Activated CD4-positive, alpha-beta T cell treated with anti-CD3 and anti-CD28 coated beads, Interleukin-2, Interleukin-4, amounts not matched to agents 100 ng/mL and 50 ng/mL, durations not matched to agents 16 hours and 8 hours (primary cell): Measurements from ENCODE around the gene CHST15.

Experiments
- DNase-seq: peaks from one replicate; pipeline ENCODE4 v3.0.0-alpha.2; 2020; ENCODE audit warnings: low spot score

CHST15 gene

DNA sequence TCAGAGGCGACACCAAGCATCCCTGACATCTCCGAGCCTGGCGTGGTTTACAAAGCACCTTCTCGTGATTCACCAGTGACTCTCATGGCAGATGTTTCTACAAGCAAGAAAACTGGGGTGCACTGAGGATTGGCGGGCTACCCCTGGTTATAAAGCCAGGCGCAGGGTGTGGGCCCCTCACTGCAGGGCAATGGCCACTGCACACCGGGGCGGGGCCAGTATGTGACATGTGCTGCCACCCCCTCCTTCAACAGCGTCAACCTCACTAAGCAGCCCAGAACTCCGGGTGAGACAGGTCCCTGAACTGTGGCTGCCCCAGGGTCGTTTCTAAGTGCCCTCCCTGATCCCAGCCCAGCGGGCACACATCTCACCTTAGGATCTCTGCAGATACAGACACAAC, 63.8 kb downstream of the CHST15 start:
- DNase-seq: no peak

DNA sequence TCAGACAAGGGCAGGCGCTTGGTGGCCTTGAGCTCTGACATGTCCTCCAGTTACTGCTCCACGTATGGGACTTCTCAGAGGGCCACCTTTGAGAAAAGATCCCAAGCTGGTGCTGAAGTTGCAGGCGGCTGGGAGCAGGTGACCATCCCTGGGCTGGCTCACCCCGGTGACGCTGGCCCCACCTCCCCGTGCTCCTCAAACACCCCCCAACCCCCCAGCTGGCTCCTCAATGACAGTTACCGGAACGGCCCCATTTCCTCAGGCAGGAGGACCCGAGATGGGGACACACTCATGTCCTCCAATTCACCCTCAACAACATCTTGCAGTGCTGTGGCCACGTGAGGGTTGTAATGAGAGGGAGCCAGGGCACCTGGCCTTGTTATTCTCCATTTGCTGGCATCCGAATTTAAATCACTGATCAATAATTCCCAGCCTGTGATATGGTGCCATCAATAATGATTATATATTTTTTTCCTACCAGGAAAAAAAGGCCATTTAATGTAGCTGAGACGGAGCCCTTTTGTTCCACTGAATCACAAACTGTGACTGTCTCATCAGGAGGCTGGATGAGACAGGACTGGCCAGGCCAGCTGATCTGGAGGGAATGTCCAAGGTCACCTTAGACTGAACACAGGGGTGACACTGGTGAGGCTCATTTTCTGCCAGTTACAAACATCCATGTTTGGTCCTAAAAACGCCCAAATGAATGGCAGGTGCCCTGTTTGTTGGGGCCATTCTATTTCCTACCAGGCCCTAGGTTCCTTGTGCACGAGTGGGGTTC, 64.5 kb downstream of the CHST15 start:
- no peak for DNase-seq

DNA sequence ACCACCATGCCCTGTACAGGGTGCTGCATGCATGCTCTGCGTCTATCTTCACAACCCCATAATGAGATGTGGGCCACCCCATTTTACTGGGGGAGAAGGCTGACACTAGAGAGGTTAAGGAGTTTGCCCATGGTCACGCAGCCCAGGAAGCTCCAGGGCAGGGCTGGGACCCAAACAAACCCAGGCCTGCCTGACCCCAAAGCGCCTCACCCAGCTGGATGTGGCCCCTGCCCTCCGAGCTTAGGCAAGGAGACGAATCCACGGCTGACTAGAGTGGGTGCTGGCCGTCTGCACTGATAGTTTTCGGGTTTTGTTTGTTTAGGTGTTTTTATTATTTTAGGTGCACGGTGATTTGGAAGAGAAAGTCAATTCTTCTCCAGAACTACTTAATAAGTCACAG, 65.7 kb downstream of the CHST15 start:
- no peak for DNase-seq

DNA sequence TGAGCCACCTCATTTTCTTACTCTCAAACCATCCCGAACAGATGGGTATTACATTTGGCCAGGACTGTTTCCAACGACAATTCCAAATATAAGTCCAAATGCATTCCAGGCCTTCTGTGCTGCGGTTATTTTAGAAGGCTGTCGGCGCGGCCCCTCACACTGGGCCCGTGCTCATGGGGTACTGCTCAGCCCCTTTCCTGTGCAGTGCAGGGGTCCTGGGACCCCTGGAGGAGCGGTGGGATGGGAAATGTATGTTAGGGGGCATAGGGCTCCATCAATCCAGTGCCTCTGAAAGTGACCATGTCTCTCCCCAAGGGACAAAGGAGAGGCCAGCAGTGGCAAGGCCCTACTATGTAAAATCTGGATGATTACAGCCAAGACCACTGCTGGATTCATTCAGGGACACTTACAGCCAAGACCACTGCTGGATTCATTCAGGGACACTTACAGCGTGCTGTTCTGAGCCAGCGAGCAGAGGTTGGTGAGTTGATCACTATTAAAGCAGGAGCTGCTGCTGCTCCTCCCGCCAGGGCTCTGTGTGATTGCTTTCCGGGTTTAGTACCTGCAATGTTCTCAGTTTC, 66.3 kb downstream of the CHST15 start:
- no peak for DNase-seq

DNA sequence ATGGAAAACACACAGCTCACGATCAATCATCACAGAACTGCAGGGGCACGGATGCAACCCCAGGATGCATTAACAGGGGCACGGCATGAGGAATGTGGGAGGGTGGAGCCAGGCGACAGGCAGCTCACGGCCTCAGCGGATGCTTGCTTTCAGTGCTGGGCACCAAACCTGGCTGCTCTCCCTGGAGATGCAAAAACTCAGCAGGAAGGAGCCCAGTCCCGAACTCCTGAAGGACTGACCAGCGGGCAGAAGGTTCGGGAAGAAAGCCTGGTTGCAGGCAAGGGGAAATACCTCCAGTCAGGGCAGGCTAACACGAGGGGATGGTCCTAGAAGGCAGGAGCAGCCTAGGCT, 66.8 kb downstream of the CHST15 start:
- DNase-seq: no peak

DNA sequence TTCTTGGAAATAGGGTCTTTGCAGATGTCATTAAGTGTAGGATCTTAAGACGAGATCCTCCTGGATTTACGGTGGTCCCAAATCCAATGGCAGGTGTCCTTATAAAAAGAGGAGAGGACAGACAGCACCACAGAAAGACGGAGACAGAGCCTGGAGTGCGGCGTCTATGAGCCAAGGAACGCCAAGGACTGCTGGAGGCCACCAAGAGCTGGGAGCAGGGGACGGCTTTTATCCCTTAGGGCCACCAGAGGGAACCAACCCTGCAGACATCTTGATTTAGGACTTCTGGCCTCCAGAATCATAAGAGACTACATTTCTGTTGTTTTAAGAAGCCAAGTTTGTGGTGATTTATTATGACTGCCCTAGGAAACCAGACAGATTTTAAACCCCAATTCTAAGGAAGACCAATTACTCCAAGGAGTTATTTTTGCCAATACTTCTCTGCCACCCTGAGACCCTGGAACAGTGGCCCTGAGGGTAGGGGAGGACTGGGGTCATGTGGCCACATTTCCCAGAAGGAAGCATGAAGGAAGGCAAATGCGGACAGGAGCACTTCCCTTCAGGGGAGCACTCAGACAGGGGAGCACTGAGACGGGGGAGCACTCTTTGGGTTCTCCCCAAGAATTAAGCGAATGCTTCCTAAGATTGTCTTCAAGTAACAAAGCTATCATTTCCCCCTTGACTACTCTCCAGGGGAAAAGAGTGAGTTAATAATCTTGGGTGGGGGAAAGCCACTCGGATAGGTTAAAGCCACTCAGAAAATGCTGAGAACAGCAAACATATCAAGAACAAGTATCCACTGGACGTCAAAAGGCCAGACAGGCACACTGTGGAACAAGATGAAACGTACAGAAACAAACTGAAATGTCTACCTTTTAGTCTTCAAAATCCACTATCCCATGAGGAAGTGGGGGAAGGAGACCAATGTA, 67.5 kb downstream of the CHST15 start:
- no peak for DNase-seq

DNA sequence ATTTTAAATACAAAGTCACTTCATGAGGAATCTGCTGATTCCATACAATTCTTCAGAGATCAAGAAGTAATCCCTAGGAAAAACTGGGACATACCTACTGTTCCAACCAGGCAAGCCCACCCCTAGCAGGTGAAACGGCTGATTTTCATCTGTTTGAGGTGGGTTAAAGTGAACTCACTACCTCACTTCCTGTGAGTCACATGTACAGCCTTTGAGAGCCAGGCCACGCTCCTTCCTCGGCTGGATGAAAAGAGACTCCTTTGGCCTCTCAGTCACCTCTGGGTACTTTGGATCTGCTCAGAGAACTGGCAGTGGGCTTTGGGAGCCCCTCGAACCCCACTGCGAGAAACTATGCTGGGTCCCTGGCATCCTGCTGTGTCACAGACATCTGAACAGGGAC, 68.2 kb downstream of the CHST15 start:
- no peak for DNase-seq

DNA sequence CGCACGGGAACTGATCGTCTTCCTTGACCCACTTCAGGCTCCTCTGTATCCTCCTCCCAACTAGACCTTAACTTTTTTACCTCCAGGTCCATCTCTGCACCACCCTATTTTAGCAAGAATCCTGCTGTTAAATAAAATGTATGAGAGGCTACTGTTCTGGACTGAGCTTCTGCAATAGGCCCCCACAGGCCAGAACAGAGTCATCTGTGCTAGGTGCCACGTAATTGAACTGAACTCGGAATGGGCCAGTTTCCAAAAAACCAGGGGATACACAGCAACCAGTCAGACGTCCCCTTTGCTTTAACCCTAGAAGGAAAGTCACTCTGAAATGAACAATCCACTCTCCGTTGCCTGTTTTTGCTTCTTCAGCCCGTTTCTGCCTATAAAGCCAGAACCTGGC, 71.3 kb downstream of the CHST15 start:
- no peak for DNase-seq

DNA sequence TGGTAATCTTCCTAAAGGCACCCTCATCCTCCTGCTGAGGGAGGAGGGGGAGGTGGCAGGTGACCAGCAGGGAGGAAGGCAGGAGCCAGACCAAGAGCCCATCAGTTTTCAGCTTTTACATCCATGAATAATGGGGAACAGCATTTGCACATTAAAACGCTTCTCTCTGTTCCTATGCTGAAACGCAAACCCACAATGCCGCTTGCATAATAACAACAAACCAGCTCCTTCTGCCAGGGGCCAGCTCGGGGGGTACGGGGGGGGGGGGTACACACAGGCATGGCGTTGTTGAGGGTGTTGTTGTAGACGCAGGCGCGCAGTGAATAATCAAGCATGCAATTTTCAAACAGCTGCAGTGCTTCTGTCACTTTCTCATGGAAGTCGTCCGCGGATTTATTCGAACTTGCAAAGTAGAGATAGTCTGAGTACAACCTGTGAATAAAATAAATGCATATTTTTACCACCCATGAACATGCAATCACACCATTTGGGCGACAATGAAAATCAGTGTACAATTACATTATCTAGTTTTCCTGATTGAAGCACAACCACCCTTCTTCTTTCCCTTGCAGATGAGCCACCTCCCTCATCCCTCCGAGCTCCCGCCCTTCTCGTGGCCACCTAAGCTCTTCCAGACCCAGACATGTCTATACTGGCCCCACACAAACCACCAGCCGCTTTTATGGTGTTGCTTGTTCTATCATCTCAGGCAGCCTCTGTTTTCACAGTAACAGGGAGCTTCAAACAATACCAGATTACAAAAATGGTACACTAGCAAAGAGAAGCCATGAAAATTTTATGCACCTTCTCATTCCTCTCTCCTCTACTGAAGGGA, 72.2 kb downstream of the CHST15 start:
- DNase-seq: no peak

DNA sequence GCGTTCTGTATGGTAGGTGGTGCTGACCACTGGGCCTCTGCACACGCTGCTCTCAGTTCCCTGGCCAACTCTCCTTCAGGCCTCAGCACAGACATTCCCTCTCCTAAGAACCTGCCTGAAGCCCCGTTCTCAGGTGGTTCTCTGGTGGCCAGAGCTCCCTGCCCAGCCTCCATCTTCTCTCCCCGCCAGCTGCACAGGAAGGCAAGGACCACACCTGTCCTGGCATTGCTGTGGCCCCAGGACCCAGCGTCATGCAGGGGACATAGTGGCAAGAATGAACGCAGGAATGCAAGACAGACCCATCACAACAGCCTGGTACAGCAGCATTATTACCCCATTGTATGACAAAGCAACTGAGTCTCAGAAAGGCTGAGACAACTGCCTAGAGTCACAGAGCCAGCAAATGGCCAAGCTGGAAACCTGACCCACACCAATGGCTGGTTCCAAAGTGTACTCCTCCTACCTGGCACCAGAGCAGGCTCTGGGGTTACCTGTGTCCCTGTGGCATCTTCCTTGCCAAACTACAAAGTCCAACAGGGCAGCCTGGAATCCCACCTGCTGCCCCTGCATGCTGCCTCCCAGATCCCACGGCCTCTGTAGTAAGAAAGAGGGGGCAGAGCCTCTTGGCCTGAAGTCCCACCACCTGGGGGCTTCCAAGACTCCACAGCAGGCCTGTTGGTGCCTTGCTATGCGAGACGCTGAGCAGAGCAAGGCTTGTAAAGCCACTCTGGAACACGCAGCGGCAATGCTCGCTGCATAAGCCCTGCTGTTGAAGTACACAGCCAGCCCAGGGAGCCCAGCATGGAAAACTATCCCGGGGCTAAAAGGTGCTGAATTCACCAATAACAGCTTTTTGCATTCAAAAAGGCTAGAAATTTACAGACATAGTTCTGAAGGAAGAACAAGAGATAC, 73.3 kb downstream of the CHST15 start:
- DNase-seq: no peak

DNA sequence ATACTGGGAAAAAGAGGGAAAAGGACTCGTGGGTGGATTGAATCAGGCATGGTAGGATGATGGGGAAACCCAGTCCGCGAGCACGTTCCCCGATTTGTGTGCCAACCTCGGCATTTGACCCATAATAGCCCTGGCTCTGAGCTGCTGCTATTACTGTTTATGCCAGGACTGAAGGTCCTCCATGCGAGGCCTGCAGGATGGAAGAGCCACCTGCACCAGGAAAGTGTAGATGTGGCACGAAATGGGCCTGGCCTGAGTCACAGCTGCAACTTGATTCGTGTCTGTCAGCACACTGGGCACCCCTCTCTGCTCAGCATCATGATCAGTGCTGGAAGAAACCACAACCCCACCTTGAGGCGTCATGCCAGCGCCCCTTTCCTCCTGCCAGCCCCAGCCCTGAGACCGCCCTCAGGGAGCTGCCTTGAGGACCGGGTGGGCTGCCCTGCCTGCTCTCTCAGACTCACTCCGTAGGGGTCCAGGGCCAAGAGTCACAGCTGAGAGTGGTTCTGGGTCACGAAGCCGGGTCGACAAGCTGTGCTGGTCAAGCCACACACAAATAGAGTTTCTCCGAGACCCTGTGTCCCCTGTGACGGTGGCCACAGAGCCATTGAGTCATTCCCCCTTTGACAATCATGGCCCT, 74.4 kb downstream of the CHST15 start:
- DNase-seq: no peak

DNA sequence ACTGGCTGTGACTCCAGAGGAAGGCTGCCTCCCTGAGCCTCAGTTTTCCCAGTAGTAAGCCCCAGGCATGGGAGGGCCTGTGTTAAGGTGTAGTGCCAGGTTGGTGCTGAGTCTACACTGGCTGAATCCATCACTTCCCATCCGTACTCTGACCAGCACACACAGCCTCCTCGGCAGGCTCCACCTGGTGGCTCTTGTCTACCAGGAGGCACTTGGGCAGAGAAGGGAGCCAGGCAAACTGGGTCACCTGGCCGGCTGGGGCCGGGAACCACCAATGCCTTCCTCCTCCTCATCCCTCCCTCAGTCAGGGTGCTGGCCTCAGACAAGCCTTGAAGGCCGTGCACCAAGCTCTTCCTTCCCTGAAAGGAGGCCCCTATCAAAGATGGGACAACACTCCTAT, 75.7 kb downstream of the CHST15 start:
- DNase-seq: no peak

DNA sequence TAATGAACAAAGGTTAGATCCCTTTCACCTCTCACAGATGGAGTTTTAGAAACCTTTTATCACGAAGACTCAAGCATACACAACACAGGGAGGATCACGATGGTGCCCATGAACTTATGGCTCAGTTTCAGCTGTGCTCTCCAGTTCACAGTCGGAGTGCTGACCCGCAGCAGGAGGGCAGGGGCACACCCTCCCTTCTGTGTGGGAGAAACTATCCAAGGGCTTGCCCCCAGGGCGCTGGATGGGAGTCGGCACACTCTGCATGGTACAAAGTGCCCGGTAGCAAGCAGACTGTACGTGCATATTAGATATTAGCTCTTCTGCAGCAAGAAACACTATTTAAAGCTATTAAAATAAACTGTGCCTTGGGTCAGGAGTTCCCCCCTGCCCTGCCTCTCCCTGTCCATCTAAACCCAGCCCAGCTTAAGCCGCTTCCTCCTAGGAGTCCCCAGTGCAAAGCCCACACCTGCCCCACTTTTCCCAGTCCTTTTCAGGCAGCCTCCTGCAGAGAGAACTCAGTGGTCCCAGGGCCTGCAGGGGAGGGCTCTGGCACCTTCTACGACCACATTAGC, 76.5 kb downstream of the CHST15 start:
- no peak for DNase-seq

DNA sequence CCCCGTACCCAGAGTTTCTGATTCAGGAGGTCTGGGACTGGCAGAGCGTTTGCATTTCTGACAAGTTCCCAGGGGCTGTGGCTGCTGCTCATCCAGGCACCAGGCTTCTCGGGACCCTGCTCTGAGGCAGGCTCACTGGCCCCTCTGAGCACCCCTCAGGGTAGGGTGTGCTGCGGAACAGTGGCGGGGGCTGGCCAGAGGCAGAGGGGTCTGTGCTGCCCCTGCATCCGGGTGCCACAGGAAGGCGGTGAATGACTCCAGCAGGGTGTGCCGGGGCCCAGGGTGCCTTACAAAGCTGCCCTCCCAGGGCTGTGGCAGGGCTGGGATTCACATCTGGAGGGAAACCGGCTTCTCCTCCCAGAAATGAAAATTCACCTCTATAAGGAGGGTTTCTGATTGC, 77.4 kb downstream of the CHST15 start:
- DNase-seq: no peak

DNA sequence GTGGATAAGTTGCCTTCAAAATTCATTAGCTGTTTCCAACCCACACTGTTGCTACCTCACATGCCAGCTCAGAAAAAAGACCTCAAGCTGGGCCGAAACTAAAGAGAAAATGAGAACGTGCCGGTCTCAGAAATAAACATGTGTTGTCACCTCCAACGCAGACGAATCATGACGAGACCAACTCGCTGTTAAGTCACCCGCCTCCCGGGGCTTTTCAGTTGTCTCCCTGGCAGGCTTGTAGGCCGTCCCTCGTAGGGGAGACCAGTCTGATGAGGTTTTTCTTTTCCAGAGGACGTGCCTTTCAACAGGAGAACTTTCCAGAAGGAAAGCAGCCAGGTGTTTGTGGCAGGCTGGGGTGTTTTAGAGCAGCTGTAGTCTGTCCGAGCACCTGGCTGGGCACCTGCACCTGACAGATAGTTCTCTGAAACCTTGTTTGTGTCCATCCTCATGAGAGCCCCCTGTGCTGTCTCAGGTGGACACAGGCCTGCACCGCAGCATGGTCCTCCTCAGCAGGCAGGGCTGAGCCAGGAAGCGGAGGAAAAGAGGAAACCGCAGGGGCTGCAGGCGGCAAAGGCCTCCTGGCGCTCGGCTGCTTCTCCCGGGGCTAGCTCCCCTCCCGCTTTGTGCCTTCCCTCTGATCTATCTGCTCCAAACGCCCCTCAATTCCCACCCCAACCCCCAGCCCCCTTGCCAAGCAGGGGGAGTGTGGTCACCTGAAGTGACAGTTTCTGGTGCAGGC, 78.8 kb downstream of the CHST15 start:
- no peak for DNase-seq

DNA sequence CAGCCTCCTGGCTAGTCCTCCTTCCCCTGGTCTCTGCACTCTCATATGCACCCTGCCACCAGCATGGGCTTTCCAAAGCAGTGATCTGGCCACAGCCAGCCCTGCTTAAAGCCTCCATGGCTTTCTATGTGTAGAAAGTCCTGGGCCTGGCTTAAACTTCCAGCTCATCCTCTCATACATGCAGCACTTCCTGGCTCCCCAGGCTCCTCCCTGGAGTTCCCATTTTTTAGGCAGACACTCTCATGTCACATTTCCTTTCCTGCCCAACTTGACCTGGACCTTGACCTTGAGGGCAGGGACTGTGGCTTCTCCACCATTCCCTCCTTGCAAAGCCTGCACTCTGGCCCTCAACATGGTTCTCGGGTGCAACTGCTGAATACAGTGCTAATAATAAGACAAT, 79.5 kb downstream of the CHST15 start:
- no peak for DNase-seq

DNA sequence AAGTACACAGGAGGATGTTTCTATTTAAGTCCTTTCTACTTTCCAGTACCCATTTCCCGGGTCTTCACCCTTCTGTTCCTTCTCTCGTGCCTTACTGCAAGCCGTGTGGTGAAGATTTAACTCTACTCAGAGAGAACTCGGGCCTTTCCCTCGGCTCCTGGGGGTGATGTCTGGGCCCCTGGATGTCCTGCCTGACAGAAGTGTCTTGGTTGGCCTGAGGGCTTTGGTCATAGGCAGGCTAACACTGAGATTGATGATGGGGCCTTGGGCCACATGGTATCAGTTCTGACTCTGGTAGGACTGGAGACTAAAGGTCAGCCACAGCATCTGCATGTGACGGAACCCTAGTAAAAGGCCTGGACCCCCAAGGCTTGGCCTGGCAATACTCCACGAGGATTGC, 80.4 kb downstream of the CHST15 start:
- DNase-seq: no peak

DNA sequence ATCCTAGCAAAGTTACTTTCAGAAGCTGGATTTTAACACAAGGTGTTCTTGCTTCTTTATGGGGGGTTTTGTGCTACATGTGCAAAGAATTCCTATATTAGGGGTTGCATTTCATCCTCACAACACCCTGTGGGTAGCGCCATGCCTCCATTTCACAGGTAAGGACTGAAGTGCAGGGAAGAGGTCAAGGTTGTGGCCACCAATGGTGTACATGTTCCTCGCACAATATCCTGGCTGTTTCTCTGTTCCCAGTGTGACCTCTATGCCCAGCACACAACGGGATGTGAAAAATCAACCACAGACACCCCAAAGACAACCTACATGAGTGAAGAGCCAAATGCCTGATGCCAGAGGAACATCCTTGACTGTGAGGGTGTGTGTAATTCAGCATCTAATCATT, 80.8 kb downstream of the CHST15 start:
- DNase-seq: no peak

DNA sequence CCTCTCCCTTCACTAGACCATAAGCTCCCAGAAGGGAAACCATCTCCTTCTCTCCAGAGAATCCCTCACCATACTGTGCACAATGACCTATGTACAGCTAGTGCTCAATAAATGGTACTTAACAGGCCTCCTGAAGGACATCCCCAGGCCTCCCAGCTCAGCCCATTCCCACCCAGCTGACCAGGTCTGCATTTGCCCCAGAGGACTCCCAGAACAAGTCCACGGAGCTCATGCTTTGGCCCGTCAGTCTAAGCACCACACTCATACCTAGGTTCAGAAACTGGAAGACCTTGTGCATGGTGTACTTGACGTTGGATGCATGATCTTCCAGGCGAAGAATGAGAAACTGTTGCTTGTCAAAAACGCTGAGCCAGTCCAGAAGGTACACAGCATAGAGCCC, 81.3 kb downstream of the CHST15 start:
- no peak for DNase-seq

DNA sequence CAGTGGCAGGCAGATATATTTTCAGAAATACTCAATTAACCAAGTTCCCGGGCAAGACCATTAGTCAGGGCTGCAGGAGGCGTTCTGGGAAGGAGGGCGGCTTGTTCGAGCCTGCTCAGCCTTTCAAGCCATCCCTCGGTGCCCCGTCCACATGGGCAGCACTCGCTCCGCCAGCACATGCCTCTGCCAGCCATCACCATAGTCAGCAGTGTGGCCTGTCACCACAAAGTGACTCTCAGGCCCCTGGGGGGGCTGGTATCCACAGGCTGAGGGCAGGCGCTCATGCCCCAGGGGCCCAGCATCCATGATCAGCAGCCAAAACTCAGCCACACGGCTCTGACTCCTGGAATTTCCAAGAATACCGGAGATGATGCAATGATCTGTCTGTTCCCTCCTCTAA, 81.9 kb downstream of the CHST15 start:
- DNase-seq: no peak
